Loucy (cell line): ENCODE results near the gene TESPA1.

Experiments
- CTCF ChIP-seq: fragments of 200-600 bp; sonication (generic); conservative IDR thresholded peaks from 2 replicates; pipeline ENCODE4 v1.5.1; 2014; ENCODE audit warnings: mild to moderate bottlenecking, antibody characterized with exemption, low read length
- EZH2phosphoT487 ChIP-seq: fragments of 200-600 bp; IDR thresholded peaks from 2 replicates; pipeline ENCODE4 v1.6.1; 2018; ENCODE audit warnings: antibody characterized with exemption, mild to moderate bottlenecking, moderate library complexity, borderline replicate concordance

GRCh38 chr12:54917001-54917488 lies 67.5 kb downstream of the TESPA1 start:
- no peak for TF ChIP-seq CTCF
- TF ChIP-seq EZH2phosphoT487: no peak
